Measurements from ENCODE around the gene EID1.
"Not testable (repeated sequence)": the region's sequence is repeated elsewhere in the genome, so short reads cannot be mapped to it uniquely, and the experiment has no call there.

The EID1 gene

GRCh38 chr15:48910554-48910953, 32.6 kb downstream of the EID1 start:
- not testable (repeated sequence) for DNase-seq (ENCODE audit: low spot score)

- DNase-seq (ENCODE audit: low spot score): no peak
Observed at GRCh38 chr15:48913141-48913540, 35.2 kb downstream of the EID1 start.

GRCh38 chr15:48914717-48915116, 36.8 kb downstream of the EID1 start:
- no peak for DNase-seq (ENCODE audit: low spot score)

GRCh38 chr15:48915861-48916260, 37.9 kb downstream of the EID1 start:
- no peak for DNase-seq (ENCODE audit: low spot score)

- no peak for DNase-seq (ENCODE audit: low spot score)
Observed at GRCh38 chr15:48916721-48917120, 38.8 kb downstream of the EID1 start.

- DNase-seq (ENCODE audit: low spot score): no peak
Observed at GRCh38 chr15:48922046-48922445, 44.1 kb downstream of the EID1 start.

- no peak for DNase-seq (ENCODE audit: low spot score)
Observed at GRCh38 chr15:48924528-48925393, 46.8 kb downstream of the EID1 start.

GRCh38 chr15:48925714-48926223, 47.8 kb downstream of the EID1 start:
- peak; percentile 73 for DNase-seq (ENCODE audit: low spot score)

GRCh38 chr15:48928877-48929538, 51.1 kb downstream of the EID1 start:
- no peak for DNase-seq (ENCODE audit: low spot score)

- DNase-seq (ENCODE audit: low spot score): no peak
Observed at GRCh38 chr15:48929661-48930060, 51.7 kb downstream of the EID1 start.

Measured in AG20443 (cell line).